H1 (cell line): Measurements from ENCODE around the gene MIXL1.

Source experiments
- ATF3 ChIP-seq: IDR thresholded peaks from 2 replicates; pipeline ENCODE4 v1.6.1; 2011; ENCODE audit warnings: low read depth, mild to moderate bottlenecking, low read length; ENCODE audit not compliant: insufficient read depth
- CHD2 ChIP-seq: IDR thresholded peaks from 2 replicates; pipeline ENCODE4 v1.6.1; 2012; ENCODE audit warnings: low read length, improper control_type of control experiment
- EZH2 ChIP-seq: fragments of 200-600 bp; sonication (generic); IDR thresholded peaks from 2 replicates; pipeline ENCODE4 v1.7.1; 2012; ENCODE audit warnings: low read depth, mild to moderate bottlenecking, moderate library complexity, low read length, inconsistent platforms; ENCODE audit not compliant: severe bottlenecking
- HDAC2 ChIP-seq, 2 experiments: fragments of 300-600 bp in 1 of 2; sonication (generic) in 1 of 2; IDR thresholded peaks; 2 replicates each; pipeline ENCODE4 v1.6.1; 2011 to 2012; ENCODE audit warnings: low read depth in 2 of 2, low read length in 2 of 2, mild to moderate bottlenecking in 2 of 2, moderate library complexity in 2 of 2, borderline replicate concordance in 1 of 2, inconsistent platforms in 1 of 2
- JUN ChIP-seq: IDR thresholded peaks from 2 replicates; pipeline ENCODE4 v1.6.1; 2011; ENCODE audit warnings: low read depth, mild to moderate bottlenecking, improper control_type of control experiment, low read length
- KDM4A ChIP-seq: IDR thresholded peaks from one replicate; pipeline ENCODE4 v1.7.1; 2012; ENCODE audit warnings: low read depth, mild to moderate bottlenecking, moderate library complexity, low read length, inconsistent platforms; ENCODE audit not compliant: severe bottlenecking
- RFX5 ChIP-seq: IDR thresholded peaks from 2 replicates; pipeline ENCODE4 v1.6.1; 2011; ENCODE audit warnings: low read depth, low read length, improper control_type of control experiment, borderline replicate concordance
- RNF2 ChIP-seq: fragments of 200-900, 300-1000 bp; sonication (generic); IDR thresholded peaks from 2 replicates; pipeline ENCODE4 v1.7.1; 2016; ENCODE audit warnings: borderline replicate concordance, low read depth, mild to moderate bottlenecking, antibody characterized with exemption, low read length; ENCODE audit not compliant: poor library complexity, severe bottlenecking; ENCODE audit errors: missing control alignments
- RXRA ChIP-seq: IDR thresholded peaks from 2 replicates; pipeline ENCODE4 v1.6.1; 2011; ENCODE audit warnings: low read depth, mild to moderate bottlenecking, low read length, moderate library complexity; ENCODE audit not compliant: insufficient read depth
- TAF1 ChIP-seq: IDR thresholded peaks from 2 replicates; pipeline ENCODE4 v1.6.1; 2011; ENCODE audit warnings: mild to moderate bottlenecking, low read depth, low read length
- TAF7 ChIP-seq: optimal IDR thresholded peaks from 2 replicates; pipeline ENCODE3; 2011; ENCODE audit warnings: low read depth, mild to moderate bottlenecking, inconsistent platforms, low read length, moderate library complexity, borderline replicate concordance
- TCF12 ChIP-seq: IDR thresholded peaks from 2 replicates; pipeline ENCODE4 v1.6.1; 2011; ENCODE audit warnings: low read depth, mild to moderate bottlenecking, low read length
- TF ChIP-seq, protein P1 (sequence below), 3 experiments: IDR thresholded peaks; 1 replicate in 2 of 3; 2 replicates in 1 of 3; pipeline versions ENCODE4 v1.5.1 to v1.6.1; 2011; ENCODE audit warnings: low read length in 3 of 3, mild to moderate bottlenecking in 3 of 3, inconsistent platforms in 2 of 3, low read depth in 1 of 3, moderate library complexity in 1 of 3; ENCODE audit not compliant: insufficient read depth in 1 of 3; ENCODE audit errors: control extremely low read depth in 1 of 3

- TF ChIP-seq, protein P1, sequence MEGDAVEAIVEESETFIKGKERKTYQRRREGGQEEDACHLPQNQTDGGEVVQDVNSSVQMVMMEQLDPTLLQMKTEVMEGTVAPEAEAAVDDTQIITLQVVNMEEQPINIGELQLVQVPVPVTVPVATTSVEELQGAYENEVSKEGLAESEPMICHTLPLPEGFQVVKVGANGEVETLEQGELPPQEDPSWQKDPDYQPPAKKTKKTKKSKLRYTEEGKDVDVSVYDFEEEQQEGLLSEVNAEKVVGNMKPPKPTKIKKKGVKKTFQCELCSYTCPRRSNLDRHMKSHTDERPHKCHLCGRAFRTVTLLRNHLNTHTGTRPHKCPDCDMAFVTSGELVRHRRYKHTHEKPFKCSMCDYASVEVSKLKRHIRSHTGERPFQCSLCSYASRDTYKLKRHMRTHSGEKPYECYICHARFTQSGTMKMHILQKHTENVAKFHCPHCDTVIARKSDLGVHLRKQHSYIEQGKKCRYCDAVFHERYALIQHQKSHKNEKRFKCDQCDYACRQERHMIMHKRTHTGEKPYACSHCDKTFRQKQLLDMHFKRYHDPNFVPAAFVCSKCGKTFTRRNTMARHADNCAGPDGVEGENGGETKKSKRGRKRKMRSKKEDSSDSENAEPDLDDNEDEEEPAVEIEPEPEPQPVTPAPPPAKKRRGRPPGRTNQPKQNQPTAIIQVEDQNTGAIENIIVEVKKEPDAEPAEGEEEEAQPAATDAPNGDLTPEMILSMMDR (IDR thresholded peaks at IDR 0.05; ENCODE audit: control extremely low read depth in 1 of 3, insufficient read depth in 1 of 3, low read depth in 1 of 3, low read length in 3 of 3) = no peak
- no peak for TF ChIP-seq ATF3
- no peak for TF ChIP-seq TAF7
- TF ChIP-seq TCF12 = no peak
- TF ChIP-seq EZH2 = no peak
- no peak for TF ChIP-seq KDM4A
- no peak for TF ChIP-seq HDAC2 (IDR thresholded peaks at IDR 0.05; ENCODE audit: borderline replicate concordance in 1 of 2, low read depth in 2 of 2, low read length in 2 of 2)
- no peak for TF ChIP-seq RXRA
- no peak for TF ChIP-seq JUN
- TF ChIP-seq RNF2 = no peak
- no peak for TF ChIP-seq CHD2
- no peak for TF ChIP-seq TAF1
- TF ChIP-seq RFX5 = no peak
These were observed 16.4 kb upstream of the MIXL1 start for GRCh38 chr1:226207048-226207447.
